Esophagus squamous epithelium (tissue), 4 donors: ENCODE measurements around the gene TERB2.
"Not testable (repeated sequence)": the region's sequence is repeated elsewhere in the genome, so short reads cannot be mapped to it uniquely, and the experiment has no call there.

ENCODE experiments used
- CTCF ChIP-seq, 6 experiments: fragments of 450-650 bp in 4 of 6; fragments of 200-600 bp in 2 of 6; sonication (generic) in 2 of 6; IDR thresholded peaks; one replicate each; pipeline ENCODE4 v1.5.1; 2016 to 2019; ENCODE audit warnings: antibody characterized with exemption in 6 of 6, mild to moderate bottlenecking in 4 of 6, moderate library complexity in 4 of 6
- POLR2A ChIP-seq, 4 donors: fragments of 450-650 bp; IDR thresholded peaks; one replicate each; pipeline ENCODE4 v1.6.1; 2017; ENCODE audit warnings: antibody characterized with exemption in 4 of 4, mild to moderate bottlenecking in 4 of 4, moderate library complexity in 3 of 4

- not testable (repeated sequence) for TF ChIP-seq CTCF, POLR2A (IDR thresholded peaks at IDR 0.05)
Measured at GRCh38 chr15:44912186-44912585, 44.3 kb upstream of the TERB2 start.
